ENCODE results near the gene ARHGEF16. TPM values are rescaled to one million over a fixed set of nuclear protein-coding genes. Genes with fewer than 3 reads are reported as not detected.
A peak's percentile ranks its signal among the peaks of the same experiment; 100 is the strongest.

Gene ARHGEF16
- total RNA-seq, 1 donor from 2014 or later, result 21.6 TPM

GRCh38 chr1:3425486-3426215 lies 28.8 kb upstream of the ARHGEF16 start:
- H3K36me3 ChIP-seq (ENCODE audit: control insufficient read depth, insufficient read depth, low read length), result no peaks in the 10 kb centered on the region
- FAIRE-seq (no peak), DNase-seq (ENCODE audit: low read depth) (no peak)
- H3K4me3 ChIP-seq (ENCODE audit: low read depth, low read length), result no peak overlapping the region
- TF ChIP-seq, protein P1, sequence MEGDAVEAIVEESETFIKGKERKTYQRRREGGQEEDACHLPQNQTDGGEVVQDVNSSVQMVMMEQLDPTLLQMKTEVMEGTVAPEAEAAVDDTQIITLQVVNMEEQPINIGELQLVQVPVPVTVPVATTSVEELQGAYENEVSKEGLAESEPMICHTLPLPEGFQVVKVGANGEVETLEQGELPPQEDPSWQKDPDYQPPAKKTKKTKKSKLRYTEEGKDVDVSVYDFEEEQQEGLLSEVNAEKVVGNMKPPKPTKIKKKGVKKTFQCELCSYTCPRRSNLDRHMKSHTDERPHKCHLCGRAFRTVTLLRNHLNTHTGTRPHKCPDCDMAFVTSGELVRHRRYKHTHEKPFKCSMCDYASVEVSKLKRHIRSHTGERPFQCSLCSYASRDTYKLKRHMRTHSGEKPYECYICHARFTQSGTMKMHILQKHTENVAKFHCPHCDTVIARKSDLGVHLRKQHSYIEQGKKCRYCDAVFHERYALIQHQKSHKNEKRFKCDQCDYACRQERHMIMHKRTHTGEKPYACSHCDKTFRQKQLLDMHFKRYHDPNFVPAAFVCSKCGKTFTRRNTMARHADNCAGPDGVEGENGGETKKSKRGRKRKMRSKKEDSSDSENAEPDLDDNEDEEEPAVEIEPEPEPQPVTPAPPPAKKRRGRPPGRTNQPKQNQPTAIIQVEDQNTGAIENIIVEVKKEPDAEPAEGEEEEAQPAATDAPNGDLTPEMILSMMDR (IDR thresholded peaks at IDR 0.05; ENCODE audit: insufficient read depth, low read length, severe bottlenecking), result no peak
- no peaks in the 10 kb centered on the region for H3K27me3 ChIP-seq (ENCODE audit: control insufficient read depth, insufficient read depth, low read length)

DNA sequence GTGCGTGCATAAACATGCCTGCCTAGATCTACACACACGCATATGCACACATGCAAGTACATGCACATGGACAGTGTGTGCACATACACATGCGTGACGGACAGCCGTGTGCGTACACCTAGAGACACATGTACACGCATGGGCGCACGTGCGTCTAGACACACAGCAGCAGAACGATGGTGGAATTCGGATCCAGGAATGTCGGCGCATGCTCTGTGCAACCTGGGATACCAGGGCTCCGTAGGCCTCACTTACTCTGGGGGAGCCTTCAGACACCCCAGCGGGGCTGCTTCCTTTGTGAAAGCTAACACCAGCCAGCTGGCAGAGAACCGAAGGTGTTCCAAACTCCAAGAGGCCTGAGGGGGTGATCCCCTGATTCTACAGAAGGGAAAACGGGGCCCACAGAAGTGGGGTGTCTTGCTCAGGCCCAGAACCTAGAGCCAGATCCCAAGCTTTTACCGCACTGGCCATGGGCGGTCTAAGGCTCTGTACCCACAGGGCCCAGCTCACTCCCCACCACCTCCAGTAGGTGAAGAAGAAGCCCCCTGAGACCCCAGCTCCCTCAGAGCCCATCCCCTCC lies 27.4 kb upstream of the ARHGEF16 start:
- Histone ChIP-seq H3K27me3 (ENCODE audit: control insufficient read depth, insufficient read depth, low read length) (no peaks in the 10 kb centered on the region), H3K36me3 (ENCODE audit: control insufficient read depth, insufficient read depth, low read length) (no peaks in the 10 kb centered on the region), H3K4me3 (ENCODE audit: low read depth, low read length) (no peak overlapping the region)
- DNase-seq (ENCODE audit: low read depth) (no peak), FAIRE-seq (peak; percentile 43)
- TF ChIP-seq, protein P1 (IDR thresholded peaks at IDR 0.05; ENCODE audit: insufficient read depth, low read length, severe bottlenecking), result no peak

- Histone ChIP-seq H3K27me3 (ENCODE audit: control insufficient read depth, insufficient read depth, low read length) (no peaks in the 10 kb centered on the region), H3K4me3 (ENCODE audit: low read depth, low read length) (no peak overlapping the region), H3K36me3 (ENCODE audit: control insufficient read depth, insufficient read depth, low read length) (no peaks in the 10 kb centered on the region)
- TF ChIP-seq, protein P1 (IDR thresholded peaks at IDR 0.05; ENCODE audit: insufficient read depth, low read length, severe bottlenecking), result no peak
- FAIRE-seq (no peak), DNase-seq (ENCODE audit: low read depth) (no peak)
Measured at GRCh38 chr1:3427711-3428704, 26.5 kb upstream of the ARHGEF16 start.

GRCh38 chr1:3428899-3429298 lies 25.6 kb upstream of the ARHGEF16 start:
- TF ChIP-seq, protein P1 (IDR thresholded peaks at IDR 0.05; ENCODE audit: insufficient read depth, low read length, severe bottlenecking), result no peak
- FAIRE-seq, result no peak

DNA sequence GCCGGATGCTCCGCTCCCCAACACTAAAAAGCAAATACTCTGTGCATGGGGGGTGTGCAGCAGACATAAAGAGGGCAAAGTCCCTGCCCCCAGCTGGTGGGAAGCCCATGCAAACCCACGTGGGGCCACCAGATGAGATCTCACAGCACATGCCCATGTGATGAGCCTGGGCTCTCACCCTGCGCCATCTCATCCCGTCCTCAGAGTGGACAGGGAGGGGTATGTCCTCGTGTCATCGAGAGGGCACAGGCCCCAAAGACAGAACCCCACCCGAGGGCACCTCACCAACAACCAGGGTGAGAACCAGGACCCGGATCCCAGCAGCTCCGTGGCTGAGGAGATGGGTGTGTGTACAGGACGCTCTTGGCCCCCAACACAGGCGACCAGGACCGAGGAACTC lies 25.1 kb upstream of the ARHGEF16 start:
- DNase-seq (ENCODE audit: low read depth) (no peak), FAIRE-seq (no peak)
- Histone ChIP-seq H3K27me3 (ENCODE audit: control insufficient read depth, insufficient read depth, low read length) (no peaks in the 10 kb centered on the region), H3K36me3 (ENCODE audit: control insufficient read depth, insufficient read depth, low read length) (no peaks in the 10 kb centered on the region), H3K4me3 (ENCODE audit: low read depth, low read length) (no peak overlapping the region)
- TF ChIP-seq, protein P1 (IDR thresholded peaks at IDR 0.05; ENCODE audit: insufficient read depth, low read length, severe bottlenecking), result no peak

More at GRCh38 chr1:3428899-3429298, 25.6 kb upstream of the ARHGEF16 start:
- Histone ChIP-seq H3K36me3 (ENCODE audit: control insufficient read depth, insufficient read depth, low read length) (no peaks in the 10 kb centered on the region), H3K27me3 (ENCODE audit: control insufficient read depth, insufficient read depth, low read length) (no peaks in the 10 kb centered on the region), H3K4me3 (ENCODE audit: low read depth, low read length) (no peak overlapping the region)
- DNase-seq (ENCODE audit: low read depth), result no peak
